ENCODE results near the gene SLC1A6.
"Not testable (repeated sequence)": the region's sequence is repeated elsewhere in the genome, so short reads cannot be mapped to it uniquely, and the experiment has no call there.

SLC1A6 gene

DNA sequence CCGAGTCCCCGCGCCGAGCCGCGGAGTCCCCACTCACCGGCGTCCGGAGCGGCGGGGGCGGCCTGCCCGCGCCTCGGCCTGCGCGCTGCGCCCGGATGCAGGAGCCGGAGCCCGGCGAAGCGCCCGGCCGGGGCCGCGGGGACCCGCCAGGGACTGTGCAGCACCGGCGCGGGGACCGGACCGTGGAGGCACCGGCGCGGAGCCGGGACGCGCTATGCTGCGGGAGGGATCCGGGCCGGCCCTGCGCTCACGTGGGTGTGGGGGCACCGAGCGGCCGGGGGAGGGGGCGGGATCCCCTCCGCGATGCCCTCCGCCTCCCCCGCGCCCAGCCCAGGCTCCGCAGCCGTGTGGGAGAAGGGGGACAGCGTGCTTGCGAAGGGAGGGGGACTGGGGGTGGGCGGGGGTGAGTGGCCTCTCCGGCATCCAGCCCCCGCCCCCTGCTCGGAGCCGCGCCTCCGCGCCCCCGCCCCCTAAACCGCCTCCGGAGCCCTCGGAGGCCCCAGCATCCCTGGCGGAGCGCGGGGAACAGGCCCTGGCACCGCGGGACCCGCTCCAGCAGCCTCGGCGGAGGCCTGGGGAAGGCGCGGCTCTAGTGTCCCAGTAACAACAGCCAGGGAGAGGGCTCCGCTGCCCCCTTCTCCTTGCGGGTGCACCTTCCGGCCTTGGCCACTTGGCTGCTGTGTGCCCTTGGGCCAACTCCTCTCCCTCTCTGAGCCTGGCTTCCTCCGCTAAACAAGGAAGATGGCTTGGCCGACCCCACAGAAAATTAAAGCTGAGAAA is at the start of gene SLC1A6:
TSS of gene SLC1A6 (minus strand) at position 389 of the 780 bp plus-strand sequence. CDS start 6,954 bp downstream, outside the sequence.
- no peak for DNase-seq

DNA sequence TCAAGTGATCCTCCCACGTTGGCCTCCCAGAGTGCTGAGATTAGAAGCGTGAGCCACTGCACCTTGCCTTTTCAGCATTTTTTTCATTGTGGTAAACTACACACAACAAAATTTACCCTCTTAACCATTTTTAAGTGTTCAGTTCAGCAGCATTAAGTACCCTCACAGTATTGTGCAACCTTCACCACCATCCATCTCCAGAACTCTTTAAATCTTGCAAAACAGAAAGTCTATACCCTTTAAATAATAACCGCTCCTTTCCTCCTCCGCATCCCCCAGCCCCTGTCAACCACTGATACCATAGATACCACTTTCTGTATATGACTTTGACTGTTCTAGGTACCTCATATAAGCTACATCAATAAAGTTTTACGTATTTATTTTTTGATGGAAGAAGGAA is 48.8 kb upstream of the SLC1A6 start:
- no peak for DNase-seq

DNA sequence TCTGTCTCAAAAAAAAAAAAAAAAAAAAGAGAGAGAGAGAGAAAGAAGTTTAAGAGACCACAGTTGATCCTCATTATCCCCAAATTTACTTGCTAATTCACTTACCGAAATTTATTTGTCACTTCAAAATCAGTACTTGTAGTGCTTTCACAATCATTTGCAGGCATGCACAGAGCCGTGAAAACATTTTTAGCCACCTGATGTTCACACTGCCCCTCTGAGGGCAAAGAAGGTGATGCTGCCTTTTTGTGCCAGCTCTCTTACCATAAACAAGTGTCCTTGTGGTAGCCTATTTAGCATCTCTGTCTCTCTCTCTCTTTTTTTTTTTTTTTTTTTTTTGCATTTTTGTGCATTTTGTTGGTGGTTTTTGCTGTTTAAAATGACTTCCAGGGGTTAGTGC is 45.6 kb upstream of the SLC1A6 start:
- no peak for DNase-seq

DNA sequence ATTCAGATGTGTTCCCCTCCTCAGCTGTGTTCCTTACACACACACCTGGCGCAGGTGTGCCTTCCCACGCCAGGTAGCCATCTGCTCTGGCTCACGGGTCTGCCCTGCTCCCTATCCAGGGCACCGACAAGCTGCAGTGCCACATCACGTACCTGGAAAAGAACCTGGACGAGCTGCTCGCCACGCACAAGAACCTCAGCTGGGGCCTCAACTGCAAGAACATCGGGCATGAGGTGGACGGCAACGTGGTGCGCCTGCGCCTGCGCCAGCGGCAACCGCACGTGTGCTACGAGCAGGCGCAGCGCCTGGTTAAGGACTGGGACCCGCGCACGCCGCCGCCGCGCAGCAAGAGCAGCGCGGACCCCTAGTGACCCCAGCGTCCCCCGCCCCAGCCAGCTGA is 43.1 kb upstream of the SLC1A6 start:
- no peak for DNase-seq

DNA sequence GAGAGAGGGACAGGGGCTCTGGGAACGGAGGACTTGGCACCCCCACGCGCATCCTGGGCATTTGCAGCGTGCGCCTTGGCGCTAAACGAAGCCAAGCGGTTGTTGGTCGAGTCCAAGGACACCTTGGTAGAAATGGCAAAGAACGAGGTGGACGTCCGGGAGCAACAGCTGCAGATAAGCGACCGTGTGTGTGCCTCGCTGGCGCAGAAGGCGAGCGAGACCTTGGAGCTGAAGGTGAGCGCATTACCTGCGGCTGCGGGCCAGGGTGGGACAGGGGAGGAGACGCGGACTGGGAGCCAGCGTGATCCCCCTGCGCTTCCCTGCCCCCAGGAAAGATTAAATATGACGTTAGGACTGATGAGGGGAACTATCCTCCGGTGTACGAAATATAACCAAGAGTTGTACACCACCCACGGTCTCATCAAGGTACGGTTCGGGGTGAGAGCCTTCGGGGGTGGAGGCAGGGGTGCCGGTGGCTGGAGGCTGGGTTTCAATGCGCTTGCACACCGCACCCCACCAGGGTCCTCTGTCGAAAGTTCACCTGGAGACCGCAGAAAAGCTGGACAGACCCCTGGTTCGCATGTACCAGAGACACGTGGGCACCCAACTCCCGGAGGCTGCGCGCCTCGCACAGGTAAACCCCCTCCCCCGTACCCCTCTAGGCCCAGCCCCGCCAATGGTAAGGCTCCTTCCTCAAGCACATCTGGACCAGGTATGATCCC is 41.8 kb upstream of the SLC1A6 start:
- DNase-seq: no peak

DNA sequence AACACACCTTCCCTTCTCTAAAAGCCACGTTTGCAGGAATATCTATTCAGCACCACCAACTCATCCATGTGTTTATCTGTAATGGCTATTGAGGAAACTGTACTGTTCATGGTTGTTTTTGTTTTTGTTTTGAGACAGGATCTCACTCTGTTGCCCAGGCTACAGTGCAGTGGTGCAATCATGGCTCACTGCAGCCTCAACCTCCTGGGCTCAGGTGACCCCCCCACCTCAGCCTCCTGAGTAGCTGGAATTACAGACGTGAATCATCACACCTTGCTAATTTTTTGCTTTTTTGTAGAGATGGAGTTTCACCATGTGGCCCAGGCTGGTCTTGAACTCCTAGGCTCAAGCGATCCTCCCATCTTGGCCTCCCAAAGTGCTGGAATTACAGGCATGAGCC is 39.2 kb upstream of the SLC1A6 start:
- not testable (repeated sequence) for DNase-seq

DNA sequence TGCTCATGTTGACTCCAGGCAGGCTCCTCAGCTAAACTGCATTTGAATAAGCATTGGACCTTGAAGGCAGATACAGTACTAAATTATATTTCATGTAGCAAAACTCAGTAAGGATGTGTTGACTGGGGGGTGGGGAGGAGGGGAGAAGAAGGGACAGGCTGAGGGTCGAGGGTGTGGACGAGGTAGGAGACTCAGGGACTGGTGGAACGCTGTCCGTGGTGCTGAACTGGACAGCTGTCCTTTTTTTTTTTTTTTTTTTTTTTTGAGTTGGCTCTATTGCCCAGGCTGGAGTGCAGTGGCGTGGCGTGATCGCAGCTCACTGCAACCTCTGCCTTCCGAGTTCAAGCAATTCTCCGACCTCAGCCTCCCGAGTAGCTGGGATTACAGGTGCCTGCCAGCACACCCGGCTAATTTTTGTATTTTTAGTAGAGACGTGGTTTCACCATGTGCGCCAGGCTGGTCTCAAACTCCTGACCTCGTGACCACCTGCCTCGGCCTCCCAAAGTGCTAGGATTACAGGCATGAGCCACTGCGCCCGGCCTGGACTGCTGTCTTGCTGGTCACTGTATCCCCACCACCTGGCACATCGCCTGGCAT is 36.4 kb upstream of the SLC1A6 start:
- no peak for DNase-seq

DNA sequence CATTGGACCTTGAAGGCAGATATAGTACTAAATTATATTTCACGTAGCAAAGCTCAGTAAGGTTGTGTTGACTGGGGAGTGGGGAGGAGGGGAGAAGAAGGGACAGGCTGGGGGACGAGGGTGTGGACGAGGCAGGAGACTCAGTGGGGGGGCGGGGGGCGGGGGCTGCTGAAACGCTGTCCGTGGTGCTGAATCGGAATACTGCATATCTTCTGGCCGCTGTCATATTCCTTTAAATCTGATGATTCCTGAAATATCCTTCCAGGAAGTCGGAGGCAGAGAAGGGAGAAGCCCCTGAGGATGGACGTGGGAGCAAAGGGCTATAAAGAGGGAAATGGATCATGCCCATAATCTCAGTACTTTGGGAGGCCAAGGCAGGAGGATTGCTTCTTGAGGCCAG is 34.9 kb upstream of the SLC1A6 start:
- no peak for DNase-seq

DNA sequence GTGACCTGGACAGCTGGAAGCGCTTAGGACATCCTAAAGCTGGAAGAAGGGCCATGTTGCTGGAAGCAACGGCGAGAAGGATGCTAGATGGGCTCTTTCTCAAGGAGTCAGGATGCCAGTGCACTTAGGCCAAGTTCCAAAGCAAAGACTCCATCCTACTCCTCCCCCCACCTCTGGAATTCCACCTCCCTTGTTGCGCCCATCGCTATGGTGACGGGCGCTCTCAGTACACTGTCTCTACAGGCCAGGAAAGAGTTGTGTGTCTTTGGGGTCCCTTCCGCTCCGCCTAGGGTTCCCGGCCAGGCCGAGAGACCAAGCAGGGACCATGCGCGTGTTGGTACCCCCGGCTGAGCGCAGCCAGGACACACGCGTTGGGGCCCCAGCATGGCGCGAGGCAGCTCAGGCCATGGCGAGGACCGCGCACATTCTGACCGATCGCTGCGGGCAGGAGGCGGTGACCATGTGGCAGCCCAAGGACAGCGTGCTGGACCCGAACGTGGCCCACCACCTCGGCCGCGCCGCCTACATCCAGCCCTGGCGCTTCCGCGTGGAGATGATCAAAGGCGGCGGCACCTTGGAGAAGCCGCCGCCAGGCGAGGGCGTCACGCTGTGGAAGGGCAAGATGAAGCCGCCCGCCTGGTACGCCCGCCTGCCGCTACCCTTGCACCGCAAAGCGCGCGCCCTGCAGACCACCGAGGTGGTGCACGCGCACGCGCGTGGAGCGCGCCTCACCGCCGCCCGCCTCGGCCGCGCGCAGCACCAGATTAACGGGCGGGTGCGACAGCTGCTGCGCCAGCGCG is 31.0 kb upstream of the SLC1A6 start:
- DNase-seq: no peak

DNA sequence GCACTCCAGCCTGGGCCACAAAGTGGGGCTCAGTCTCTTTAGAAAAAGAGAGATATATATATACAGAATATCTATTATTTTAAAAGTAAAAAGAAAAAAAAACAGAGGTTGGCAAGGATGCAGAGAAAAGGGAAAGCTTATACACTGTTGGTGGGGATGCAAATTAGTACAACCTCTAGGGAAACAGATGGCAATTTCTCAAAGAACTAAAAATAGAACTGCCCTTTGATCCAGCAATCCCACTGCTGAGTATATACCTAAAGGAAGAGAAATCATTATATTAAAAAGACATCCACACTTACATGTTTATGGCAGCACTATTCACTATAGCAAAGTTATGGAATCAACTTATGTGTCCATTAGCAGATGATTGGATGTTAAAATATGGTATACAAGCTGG is 28.6 kb upstream of the SLC1A6 start:
- no peak for DNase-seq

DNA sequence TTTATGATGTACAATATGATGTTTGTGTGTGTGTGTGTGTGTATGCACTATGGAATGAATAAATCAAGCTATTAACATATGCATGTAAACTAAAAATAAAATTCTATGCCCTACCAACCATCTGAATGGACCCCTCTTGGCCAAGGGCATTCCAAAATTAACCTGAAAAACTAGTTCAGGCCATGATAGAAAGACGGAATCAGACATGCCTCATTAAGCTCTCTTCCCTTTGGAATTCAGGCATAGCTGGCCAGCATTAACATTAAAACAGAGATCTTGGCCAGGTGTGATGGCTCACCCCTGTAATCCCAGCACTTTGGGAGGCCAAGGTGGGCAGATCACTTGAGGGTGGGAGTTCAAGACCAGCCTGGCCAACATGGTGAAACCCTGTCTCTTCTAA is 18.3 kb upstream of the SLC1A6 start:
- no peak for DNase-seq

DNA sequence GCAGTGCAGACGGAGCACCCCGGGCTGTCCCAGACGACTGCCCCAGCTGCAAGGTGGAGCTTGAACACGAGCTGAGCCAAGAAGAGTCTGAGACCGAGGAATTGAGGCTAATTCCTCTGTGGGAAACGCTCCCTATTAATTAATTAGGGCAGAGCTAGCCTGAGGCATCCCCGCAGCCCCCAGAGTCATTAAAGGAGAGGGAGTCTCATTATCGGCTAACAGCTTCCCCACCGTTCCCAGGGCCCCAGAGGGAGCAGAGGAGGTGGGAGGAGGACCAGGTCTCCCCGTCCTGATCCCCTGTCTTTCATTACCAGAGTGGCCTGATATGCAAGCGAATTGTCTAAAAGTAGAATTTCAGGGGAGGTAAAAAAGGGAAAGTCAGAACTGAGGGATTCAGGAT is 13.1 kb upstream of the SLC1A6 start:
- DNase-seq: no peak

DNA sequence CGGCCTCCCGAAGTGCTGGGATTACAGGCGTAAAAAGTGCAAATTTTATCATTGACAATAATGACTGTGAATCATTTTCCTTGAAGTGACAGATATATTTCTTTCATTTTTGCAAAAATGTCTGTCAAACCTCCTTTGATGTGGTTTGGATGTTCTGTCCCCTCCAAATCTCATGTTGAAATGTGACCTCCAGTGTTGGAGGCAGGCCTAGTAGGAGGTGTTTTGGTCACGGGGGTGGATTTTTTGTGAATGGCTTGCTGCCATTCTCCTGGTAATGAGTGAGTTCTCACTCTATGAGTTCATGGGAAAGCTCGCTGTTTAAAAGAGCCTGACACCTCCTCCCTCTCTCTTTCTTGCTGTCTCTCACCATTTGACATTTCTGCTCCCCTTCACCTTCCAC is 5.5 kb upstream of the SLC1A6 start:
- DNase-seq: no peak

DNA sequence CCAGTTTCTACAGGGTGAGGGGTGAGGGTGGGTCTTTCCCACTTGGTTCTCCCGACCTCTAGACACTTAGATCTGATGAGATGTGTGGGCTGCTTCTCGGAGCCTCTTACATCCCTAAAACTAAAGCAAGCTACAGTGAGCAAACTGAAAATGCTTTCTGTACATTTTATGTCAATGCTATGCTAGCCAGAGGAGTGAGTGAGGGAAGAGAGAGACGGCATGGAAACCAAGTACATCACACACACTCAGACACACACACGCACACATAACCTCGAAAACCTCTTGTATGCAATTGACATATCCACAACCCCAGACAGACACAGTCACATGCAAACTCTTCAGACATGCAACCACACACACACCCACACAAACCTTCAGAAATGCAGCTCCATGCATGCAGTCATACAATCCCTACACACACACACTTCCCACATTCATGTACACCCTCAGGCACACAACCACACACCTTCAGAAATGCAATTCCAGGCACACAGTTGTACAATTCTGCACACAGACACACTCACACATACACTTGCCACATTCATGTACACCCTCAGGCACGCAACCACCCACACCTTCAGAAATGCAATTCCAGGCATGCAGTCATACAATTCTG is 1.4 kb downstream of the SLC1A6 start:
- no peak for DNase-seq

DNA sequence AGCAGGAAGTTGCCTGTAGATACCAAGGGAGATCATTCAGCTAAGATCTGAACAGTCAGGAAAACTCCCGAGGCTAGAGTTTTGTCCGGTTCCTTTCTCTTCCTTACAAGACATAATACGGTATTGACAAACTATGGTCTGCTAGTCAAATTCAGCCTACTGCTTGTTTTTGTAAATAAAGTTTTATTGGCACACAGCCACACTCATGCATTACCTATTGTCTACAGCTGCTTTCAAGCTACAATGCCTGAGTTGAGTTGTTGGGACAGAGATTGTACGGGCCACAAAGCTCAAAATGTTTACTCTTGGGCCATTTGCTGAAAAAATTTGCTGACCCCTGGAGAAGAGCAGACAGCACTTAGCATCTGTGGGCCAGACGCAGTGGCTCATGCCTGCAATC is 2.5 kb downstream of the SLC1A6 start:
- DNase-seq: no peak

DNA sequence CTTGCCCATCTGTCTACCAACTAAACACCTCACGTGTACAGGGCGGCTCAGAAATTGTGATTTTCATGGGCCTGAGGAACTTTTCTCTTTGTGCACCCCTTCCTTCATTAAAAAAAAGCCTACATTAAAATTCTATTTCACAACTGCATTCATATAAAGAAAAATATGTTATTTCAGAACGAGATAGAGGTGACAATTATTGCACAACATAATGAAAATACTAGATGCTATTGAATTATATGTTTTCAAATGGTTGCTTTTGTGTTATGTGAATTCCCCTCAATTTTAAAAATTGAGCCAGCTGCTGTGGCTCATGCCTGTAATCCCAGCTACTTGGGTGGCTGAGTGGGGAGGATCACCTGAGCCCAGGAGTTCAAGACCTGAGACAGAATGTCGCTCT is 5.2 kb downstream of the SLC1A6 start:
- DNase-seq: no peak

DNA sequence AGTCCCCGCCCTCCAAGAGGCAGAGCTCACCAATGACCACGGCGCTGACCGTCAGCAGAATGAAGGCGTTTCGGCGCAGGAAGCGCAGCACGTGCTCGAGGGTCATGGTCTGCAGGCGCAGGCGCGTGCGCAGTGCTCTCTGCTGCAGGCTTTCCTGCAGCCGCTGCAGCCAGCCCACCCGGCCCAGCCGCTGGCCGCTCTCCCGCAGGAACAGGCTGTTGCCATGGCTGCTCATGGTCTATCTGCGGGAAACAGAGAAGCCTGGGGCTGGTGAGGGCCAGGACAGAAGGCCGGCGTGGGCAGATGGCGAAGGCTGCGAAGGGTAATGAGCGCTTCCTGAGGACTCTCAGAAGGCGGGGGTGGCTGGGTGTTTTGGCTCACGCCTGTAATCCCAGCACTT is 7.0 kb downstream of the SLC1A6 start:
- DNase-seq: no peak

DNA sequence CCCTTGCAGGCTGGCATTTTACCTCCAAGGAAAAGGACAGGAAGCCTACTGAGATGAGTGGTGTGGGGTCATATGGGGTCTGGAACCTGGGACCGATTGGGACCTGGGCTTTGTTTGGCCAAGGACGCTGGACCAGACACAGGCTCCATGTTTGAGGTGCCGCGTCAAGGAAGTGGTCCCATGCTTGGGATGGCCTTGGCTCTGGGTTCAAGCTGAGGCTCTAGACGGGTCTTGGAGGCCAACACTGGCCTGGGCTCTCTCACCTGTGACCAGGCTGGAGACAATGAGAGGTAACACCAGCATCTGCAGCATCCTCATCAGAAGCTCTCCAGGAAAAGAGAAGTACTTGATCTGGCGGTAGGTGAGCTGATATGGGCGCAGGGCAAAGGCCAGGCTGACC is 8.2 kb downstream of the SLC1A6 start:
- no peak for DNase-seq

DNA sequence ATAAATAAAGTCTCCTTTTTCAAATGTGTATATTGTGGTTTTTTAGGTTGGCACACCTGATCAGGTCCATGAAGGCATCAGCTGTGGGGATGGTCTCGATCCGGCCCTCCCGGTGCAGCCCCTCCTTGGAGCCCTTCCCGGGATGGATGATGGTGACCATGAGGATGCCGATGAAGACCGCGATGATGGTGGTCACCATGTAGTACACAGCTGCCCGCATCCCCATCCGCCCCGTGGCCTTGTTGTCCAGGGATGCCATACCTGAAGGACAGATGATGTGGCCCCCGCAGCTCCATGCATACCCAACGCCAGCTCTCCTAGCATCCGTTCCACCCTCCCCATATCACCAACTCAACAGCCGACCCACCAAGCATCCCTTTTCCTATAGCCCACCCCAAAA is 11.4 kb downstream of the SLC1A6 start:
- no peak for DNase-seq

DNA sequence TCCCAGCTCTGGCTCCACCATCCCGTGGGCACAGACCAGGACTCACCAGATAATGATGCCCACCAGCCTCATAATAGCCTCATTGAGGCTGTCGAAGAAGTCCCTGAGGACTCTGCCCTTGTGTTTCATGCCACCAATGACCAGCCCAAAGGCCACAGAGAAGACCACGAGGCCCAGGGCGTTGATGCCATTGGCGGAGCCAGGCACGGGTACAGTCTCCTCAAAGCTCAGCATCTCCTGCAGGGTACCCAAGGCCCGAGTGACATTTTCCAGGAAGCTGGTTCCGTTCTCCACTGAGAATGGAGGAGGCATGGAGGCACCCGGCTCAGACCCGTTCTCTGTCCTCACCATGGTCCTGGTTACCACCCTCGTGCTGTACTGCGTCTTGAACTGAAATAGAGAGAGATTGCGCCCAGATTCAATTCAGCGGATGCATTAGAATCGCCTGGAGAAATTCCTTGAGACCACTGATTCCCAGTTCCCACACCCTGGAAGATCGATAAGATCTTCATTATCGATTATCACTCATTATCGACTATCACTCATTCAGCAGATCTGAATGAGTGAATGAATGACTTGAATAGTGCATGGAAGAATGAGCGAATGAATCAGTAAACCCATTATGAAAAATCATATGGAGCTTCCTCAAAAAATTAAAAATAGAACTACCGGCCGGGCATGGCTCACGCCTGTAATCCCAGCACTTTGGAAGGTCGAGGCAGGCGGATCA is 17.5 kb downstream of the SLC1A6 start:
- no peak for DNase-seq

DNA sequence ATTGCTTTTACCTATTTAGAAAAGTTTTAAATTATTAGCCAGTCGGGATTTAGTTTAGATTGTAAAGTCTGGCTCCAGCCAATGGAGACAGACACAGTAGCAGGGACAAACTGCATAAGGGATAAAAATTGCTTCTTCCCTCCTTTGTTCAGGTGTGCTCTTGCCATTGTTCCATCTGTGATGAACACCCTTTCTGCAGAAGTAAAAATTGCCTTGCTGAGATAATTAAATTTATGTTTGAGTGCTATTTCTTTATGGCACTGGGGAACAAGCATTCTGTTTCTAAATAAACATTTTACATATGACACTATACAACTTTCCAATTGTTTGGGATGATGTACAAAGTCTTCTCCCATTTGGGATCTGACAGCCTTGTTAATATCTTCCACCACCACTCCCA is 20.4 kb downstream of the SLC1A6 start:
- no peak for DNase-seq

DNA sequence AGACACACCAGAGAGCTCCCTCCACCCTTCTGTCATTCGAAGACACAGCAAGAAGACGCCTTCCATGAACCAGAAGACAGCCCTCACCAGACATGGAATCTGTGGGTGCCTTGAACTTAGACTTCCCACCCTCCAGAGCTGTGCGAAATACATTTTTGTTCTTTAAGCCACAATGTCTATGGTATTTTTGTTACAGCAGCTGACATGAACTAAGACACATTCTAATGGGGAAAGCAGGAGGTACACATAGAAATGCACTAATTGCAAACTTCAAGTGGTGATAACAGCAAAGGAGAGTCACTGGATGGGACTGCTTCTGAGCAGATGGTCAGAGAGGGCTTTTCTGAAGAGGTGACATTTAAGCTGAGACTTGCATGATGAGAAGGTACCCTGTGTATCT is 22.2 kb downstream of the SLC1A6 start:
- no peak for DNase-seq

All from NCI-H1105 (cell line).